Measurements from ENCODE around the gene MFSD8. TPM values are rescaled to one million over a fixed set of nuclear protein-coding genes. Genes with fewer than 3 reads are reported as not detected.
"Not testable (repeated sequence)": the region's sequence is repeated elsewhere in the genome, so short reads cannot be mapped to it uniquely, and the experiment has no call there.

Gene MFSD8
- total RNA-seq, 4 donors from 2014 or later = 13.6 to 36.1 (median 16.3) TPM

DNA sequence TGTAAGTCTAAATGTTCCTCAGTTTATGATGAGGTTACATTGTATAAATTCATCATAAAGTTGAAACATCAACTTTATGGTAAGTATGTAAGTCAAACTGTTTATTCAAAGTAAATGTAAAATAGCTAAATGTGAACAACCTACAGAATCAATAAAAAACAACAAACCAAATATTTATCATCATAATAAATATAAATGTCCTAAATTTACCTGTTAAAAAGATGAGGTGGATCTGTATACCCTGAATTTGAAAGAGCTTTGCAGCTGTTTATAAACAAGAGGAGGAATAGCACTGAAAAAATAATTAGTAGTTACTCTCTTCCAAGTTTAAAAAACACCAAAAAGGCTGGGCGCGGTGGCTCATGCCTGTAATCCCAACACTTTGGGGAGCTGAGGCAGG lies 14.0 kb upstream of the MFSD8 start:
- Histone ChIP-seq H3K36me3 (peaks cover 0 to 9% (median 3%) of the 10 kb centered on the region in 4 donors), H3K27ac (replicated peaks in 1 of 4) (no peak overlapping the region), H3K4me3 (no peak overlapping the region), H3K4me1 (no peaks in the 10 kb centered on the region), H3K9me3 (no peaks in the 10 kb centered on the region), H3K27me3 (no peaks in the 10 kb centered on the region)
- DNase-seq (ENCODE audit: extremely low spot score) = no peak
- TF ChIP-seq EP300 (IDR thresholded peaks at IDR 0.05) (no peak), POLR2A (IDR thresholded peaks at IDR 0.05; ENCODE audit: low read depth) (no peak)
- TF ChIP-seq, protein P1, sequence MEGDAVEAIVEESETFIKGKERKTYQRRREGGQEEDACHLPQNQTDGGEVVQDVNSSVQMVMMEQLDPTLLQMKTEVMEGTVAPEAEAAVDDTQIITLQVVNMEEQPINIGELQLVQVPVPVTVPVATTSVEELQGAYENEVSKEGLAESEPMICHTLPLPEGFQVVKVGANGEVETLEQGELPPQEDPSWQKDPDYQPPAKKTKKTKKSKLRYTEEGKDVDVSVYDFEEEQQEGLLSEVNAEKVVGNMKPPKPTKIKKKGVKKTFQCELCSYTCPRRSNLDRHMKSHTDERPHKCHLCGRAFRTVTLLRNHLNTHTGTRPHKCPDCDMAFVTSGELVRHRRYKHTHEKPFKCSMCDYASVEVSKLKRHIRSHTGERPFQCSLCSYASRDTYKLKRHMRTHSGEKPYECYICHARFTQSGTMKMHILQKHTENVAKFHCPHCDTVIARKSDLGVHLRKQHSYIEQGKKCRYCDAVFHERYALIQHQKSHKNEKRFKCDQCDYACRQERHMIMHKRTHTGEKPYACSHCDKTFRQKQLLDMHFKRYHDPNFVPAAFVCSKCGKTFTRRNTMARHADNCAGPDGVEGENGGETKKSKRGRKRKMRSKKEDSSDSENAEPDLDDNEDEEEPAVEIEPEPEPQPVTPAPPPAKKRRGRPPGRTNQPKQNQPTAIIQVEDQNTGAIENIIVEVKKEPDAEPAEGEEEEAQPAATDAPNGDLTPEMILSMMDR (IDR thresholded peaks at IDR 0.05) = no peak
- 98% methylated on average over 2 of the region's 2 CpGs for WGBS
- intact Hi-C loops (cut with DNase I) = no loop called here

DNA sequence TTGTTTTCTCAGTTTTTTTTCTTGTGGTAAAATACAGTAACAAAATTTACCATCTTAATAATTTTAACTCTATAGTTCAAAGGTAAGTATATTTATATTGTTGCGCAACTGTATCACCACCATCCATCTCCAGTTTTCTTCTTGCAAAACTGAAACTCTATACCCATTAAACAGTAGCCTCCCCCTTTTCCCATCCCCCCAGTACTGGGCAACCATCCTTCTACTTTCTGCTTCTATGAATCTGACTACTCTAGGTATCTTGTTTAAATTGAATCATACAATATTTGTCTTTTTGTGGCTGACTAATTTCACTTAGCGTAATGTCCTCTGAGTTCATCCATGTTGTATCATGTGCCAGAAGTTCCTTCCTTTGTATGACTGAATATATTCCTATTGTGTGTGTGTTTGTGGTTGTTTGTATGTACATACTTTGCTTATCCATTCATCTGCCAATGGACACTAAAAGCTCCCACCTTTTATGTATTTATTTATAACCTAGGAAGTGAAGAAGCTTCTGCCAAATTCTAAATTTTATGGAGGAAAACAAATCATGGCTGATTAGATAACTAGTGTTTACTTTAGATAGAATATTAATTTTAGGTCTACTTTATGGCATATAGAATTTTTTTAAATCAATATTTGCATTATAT lies 10.3 kb upstream of the MFSD8 start:
- Histone ChIP-seq H3K4me3 (no peak overlapping the region), H3K4me1 (peaks cover 0 to 6% (median 0%) of the 10 kb centered on the region in 4 donors), H3K27ac (replicated peaks in 1 of 4) (no peak overlapping the region), H3K9me3 (no peaks in the 10 kb centered on the region), H3K27me3 (no peaks in the 10 kb centered on the region), H3K36me3 (peaks cover 0 to 11% (median 0%) of the 10 kb centered on the region in 4 donors)
- intact Hi-C loops (cut with DNase I) = no loop called here
- TF ChIP-seq POLR2AphosphoS5 (IDR thresholded peaks at IDR 0.05) (no peak), EP300 (IDR thresholded peaks at IDR 0.05) (no peak), POLR2A (IDR thresholded peaks at IDR 0.05; ENCODE audit: low read depth) (no peak)
- TF ChIP-seq, protein P1 (IDR thresholded peaks at IDR 0.05) = no peak
- WGBS = 97% methylated on average over 2 of the region's 2 CpGs
- DNase-seq (ENCODE audit: extremely low spot score) = no peak

DNA sequence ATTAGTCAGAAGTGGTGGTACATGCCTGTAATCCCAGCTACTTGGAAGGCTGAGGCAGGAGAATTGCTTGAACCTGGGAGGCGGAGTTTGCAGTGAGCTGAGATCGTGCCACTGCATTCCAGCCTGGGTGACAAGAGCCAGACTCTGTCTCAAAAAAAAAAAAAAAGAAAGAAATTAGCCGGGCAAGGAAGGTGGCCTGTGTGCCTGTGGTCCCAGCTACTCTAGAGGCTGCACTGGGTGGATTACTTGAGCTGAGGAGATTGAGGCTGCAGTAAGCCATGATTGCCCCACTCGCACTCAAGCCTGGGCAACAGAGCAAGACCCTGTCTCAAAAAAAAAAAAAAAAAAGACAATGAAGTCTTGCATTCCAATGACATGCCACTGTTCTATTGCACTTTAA lies 6.0 kb upstream of the MFSD8 start:
- intact Hi-C loops (cut with DNase I); H3K27ac ChIP-seq (replicated peaks in 1 of 4); H3K9me3 ChIP-seq; H3K4me3 ChIP-seq; DNase-seq (ENCODE audit: extremely low spot score); H3K27me3 ChIP-seq: not testable (repeated sequence)
- H3K4me1 ChIP-seq = peaks cover 5 to 20% (median 8%) of the 10 kb centered on the region in 4 donors
- WGBS = 82% methylated on average over 4 of the region's 4 CpGs
- H3K36me3 ChIP-seq = peaks cover 0 to 11% (median 0%) of the 10 kb centered on the region in 4 donors

DNA sequence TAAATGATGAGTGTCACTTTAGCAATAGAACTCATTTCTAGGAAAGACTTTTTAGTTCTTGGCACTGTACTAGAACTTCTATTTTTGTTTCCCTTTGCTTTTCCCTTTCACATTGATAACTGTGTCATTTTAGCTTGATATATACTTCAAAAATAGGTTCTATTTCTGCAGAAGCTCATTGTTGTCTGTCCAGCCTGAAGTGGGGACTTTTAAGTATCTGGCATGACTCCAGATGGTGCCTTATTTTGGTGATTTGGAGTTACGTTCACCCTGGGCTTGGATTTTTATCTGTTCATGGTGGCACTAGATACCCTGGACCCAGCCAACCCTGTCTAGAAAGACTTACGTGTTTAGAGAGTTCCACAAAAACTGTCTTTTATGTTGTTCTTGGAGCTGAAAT lies 3.6 kb upstream of the MFSD8 start:
- DNase-seq (ENCODE audit: extremely low spot score) = no peak
- Histone ChIP-seq H3K9me3 (no peaks in the 10 kb centered on the region), H3K4me3 (no peak overlapping the region), H3K27ac (replicated peaks in 1 of 4) (no peak overlapping the region), H3K4me1 (peaks cover 11 to 33% (median 15%) of the 10 kb centered on the region in 4 donors), H3K27me3 (no peaks in the 10 kb centered on the region), H3K36me3 (peaks cover 0 to 5% (median 0%) of the 10 kb centered on the region in 4 donors)
- intact Hi-C loops (cut with DNase I) = loop anchor here (10.0 kb wide), 1 partner anchor 334 kb away; the partner anchor contains the start of gene INTU
- WGBS = 50% methylated on average over 2 of the region's 2 CpGs
- no peak for TF ChIP-seq EP300 (IDR thresholded peaks at IDR 0.05)
- TF ChIP-seq POLR2AphosphoS5 (IDR thresholded peaks at IDR 0.05) = no peak
- TF ChIP-seq, protein P1 (IDR thresholded peaks at IDR 0.05) = no peak
- TF ChIP-seq POLR2A (IDR thresholded peaks at IDR 0.05; ENCODE audit: low read depth) = no peak

DNA sequence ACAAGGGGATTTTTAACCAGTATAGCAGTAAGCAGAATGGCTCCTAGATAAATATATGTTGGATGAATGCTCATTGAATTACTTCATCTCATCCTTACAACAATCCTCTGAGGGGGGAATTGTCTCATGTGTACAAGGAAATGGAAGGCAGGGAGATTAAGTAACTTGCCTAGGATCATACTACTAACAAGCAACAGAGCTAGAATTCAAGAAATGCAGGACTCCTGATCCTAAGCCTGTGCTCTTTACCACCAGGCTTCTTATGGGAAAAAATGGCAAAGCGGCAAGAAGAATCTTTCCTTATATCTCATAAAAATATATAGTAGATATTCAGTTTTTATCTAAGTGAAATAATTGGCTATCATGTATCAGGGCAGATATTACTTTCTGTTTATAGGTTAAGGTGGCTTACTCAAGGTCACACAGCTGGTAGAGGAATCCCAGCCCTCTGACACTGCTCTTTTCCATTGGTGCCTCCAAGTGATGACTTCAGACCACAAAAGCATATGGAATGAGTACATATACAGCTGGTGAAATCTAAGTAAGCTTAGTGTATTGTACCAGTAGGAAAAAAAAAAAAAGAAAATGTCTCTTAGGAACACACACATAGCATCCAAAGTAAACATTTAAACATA lies 2.3 kb upstream of the MFSD8 start:
- Histone ChIP-seq H3K4me3 (no peak overlapping the region), H3K27me3 (no peaks in the 10 kb centered on the region), H3K4me1 (peaks cover 11 to 39% (median 21%) of the 10 kb centered on the region in 4 donors), H3K27ac (replicated peaks in 1 of 4) (no peak overlapping the region), H3K36me3 (no peaks in the 10 kb centered on the region), H3K9me3 (no peaks in the 10 kb centered on the region)
- TF ChIP-seq POLR2AphosphoS5 (IDR thresholded peaks at IDR 0.05) (no peak), EP300 (IDR thresholded peaks at IDR 0.05) (no peak), POLR2A (IDR thresholded peaks at IDR 0.05; ENCODE audit: low read depth) (no peak)
- TF ChIP-seq, protein P1 (IDR thresholded peaks at IDR 0.05) = no peak
- 93% methylated on average over 1 of the region's 1 CpG for WGBS
- intact Hi-C loops (cut with DNase I) = loop anchor here (10.0 kb wide), 1 partner anchor 332 kb away; the partner anchor contains the start of gene INTU
- no peak for DNase-seq (ENCODE audit: extremely low spot score)
